Loucy (cell line): ENCODE results near the gene DCUN1D2.

Experiments used
- H2AFZ ChIP-seq: fragments of 200-600 bp; sonication (generic); 2 replicates; pipeline ENCODE4 v1.6.0; 2016; ENCODE audit warnings: antibody characterized with exemption, mild to moderate bottlenecking, low read length, moderate library complexity
- H3F3A ChIP-seq: fragments of 200-600 bp; 2 replicates; pipeline ENCODE4 v1.6.0; 2016; ENCODE audit warnings: antibody characterized with exemption, low read depth, mild to moderate bottlenecking
- H3K27me3 ChIP-seq: fragments of 200-600 bp; sonication (generic); 2 replicates; pipeline ENCODE4 v1.6.1; 2014; ENCODE audit warnings: low read length, mild to moderate bottlenecking; ENCODE audit not compliant: insufficient read depth, poor library complexity, severe bottlenecking
- H3K36me3 ChIP-seq: fragments of 200-600 bp; sonication (generic); 2 replicates; pipeline ENCODE4 v1.6.1; 2016; ENCODE audit warnings: low read length; ENCODE audit not compliant: insufficient read depth
- H3K4me1 ChIP-seq: fragments of 200-600 bp; sonication (generic); 2 replicates; pipeline ENCODE4 v1.5.1; 2014; ENCODE audit warnings: low read length, mild to moderate bottlenecking; ENCODE audit not compliant: insufficient read depth, poor library complexity, severe bottlenecking
- H3K4me2 ChIP-seq: fragments of 200-600 bp; sonication (generic); 2 replicates; pipeline ENCODE4 v1.6.0; 2014; ENCODE audit warnings: antibody characterized with exemption, low read length, low read depth, mild to moderate bottlenecking; ENCODE audit not compliant: poor library complexity, severe bottlenecking
- H3K4me3 ChIP-seq: fragments of 200-600 bp; sonication (generic); 2 replicates; pipeline ENCODE4 v1.5.1; 2014; ENCODE audit warnings: low read length, mild to moderate bottlenecking, mixed read lengths; ENCODE audit not compliant: poor library complexity, severe bottlenecking
- H3K79me2 ChIP-seq: fragments of 200-600 bp; sonication (generic); 2 replicates; pipeline ENCODE4 v1.6.1; 2014; ENCODE audit warnings: low read length; ENCODE audit not compliant: insufficient read depth
- H3K9ac ChIP-seq: fragments of 200-600 bp; sonication (generic); 2 replicates; pipeline ENCODE4 v1.6.0; 2014; ENCODE audit warnings: mild to moderate bottlenecking, low read depth, low read length, moderate library complexity; ENCODE audit not compliant: poor library complexity, severe bottlenecking
- H3K9me2 ChIP-seq: fragments of 200-600 bp; sonication (generic); replicated peaks from 2 replicates; pipeline ENCODE4 v1.6.1; 2016; ENCODE audit warnings: low read depth, low read length, mixed read lengths
- H3K9me3 ChIP-seq: fragments of 200-600 bp; sonication (generic); 2 replicates; pipeline ENCODE4 v1.6.1; 2014; ENCODE audit warnings: mild to moderate bottlenecking, antibody characterized with exemption, low read length, low read depth; ENCODE audit not compliant: insufficient read depth
- H4K20me1 ChIP-seq: fragments of 200-600 bp; sonication (generic); 2 replicates; pipeline ENCODE4 v1.6.0; 2014; ENCODE audit warnings: antibody characterized with exemption, low read length, mild to moderate bottlenecking; ENCODE audit not compliant: insufficient read depth, poor library complexity, severe bottlenecking
- EZH2phosphoT487 ChIP-seq: fragments of 200-600 bp; IDR thresholded peaks from 2 replicates; pipeline ENCODE4 v1.6.1; 2018; ENCODE audit warnings: antibody characterized with exemption, mild to moderate bottlenecking, moderate library complexity, borderline replicate concordance
- TF ChIP-seq, protein P1 (sequence below): fragments of 200-600 bp; sonication (generic); conservative IDR thresholded peaks from 2 replicates; pipeline ENCODE4 v1.5.1; 2014; ENCODE audit warnings: mild to moderate bottlenecking, antibody characterized with exemption, low read length

The DCUN1D2 gene

GRCh38 chr13:113457510-113457909, 33.0 kb downstream of the DCUN1D2 start:
- H3K36me3 ChIP-seq: peaks cover 46% of the 10 kb centered on the region; the same call in 1 of the 2 replicates

DNA sequence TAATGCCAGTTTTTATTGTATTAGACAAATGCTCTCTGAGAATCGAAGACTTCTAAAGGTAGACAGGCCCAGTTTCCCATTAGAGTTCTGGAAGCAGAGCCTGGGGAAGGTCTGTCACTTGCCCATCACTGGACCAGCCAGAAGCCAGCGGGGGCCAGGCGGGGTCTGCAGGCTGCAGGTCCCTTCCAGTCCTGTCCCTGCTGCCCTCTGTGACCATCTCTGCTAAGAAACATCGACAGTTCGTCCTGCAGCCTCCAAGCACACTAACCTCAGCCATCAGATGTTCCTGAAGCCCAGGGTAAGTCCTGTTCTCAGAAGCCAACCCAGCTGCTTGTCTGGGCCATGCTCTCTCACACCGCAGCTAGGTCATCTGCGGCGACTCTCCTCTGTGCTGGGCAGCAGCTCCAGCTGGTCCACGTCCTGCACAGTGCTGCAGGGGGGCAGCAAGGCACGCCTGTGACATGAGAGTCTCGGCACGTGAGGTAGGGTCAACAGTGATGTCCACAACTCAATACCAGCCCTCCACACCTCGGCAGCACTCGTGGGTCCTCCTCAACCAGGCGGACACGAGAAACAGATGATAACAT, 34.3 kb downstream of the DCUN1D2 start:
- H3K4me2 ChIP-seq: no peak overlapping the region
- H3K27me3 ChIP-seq: no peaks in the 10 kb centered on the region
- TF ChIP-seq, protein P1, sequence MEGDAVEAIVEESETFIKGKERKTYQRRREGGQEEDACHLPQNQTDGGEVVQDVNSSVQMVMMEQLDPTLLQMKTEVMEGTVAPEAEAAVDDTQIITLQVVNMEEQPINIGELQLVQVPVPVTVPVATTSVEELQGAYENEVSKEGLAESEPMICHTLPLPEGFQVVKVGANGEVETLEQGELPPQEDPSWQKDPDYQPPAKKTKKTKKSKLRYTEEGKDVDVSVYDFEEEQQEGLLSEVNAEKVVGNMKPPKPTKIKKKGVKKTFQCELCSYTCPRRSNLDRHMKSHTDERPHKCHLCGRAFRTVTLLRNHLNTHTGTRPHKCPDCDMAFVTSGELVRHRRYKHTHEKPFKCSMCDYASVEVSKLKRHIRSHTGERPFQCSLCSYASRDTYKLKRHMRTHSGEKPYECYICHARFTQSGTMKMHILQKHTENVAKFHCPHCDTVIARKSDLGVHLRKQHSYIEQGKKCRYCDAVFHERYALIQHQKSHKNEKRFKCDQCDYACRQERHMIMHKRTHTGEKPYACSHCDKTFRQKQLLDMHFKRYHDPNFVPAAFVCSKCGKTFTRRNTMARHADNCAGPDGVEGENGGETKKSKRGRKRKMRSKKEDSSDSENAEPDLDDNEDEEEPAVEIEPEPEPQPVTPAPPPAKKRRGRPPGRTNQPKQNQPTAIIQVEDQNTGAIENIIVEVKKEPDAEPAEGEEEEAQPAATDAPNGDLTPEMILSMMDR: no peak
- TF ChIP-seq EZH2phosphoT487: no peak
- H3K4me1 ChIP-seq: no peaks in the 10 kb centered on the region
- no peaks in the 10 kb centered on the region for H3K79me2 ChIP-seq
- H3F3A ChIP-seq: no peaks in the 10 kb centered on the region
- H3K9ac ChIP-seq: no peak overlapping the region
- no peaks in the 10 kb centered on the region for H3K9me2 ChIP-seq
- H3K9me3 ChIP-seq: no peaks in the 10 kb centered on the region
- no peaks in the 10 kb centered on the region for H4K20me1 ChIP-seq
- no peak overlapping the region for H2AFZ ChIP-seq
- H3K4me3 ChIP-seq: no peak overlapping the region
- H3K36me3 ChIP-seq: peaks cover 41% of the 10 kb centered on the region; the same call in 1 of the 2 replicates

More at GRCh38 chr13:113457510-113457909, 33.0 kb downstream of the DCUN1D2 start:
- H3K4me3 ChIP-seq: no peak overlapping the region
- no peak overlapping the region for H3K9ac ChIP-seq
- H3K9me2 ChIP-seq: no peaks in the 10 kb centered on the region
- no peak overlapping the region for H3K4me2 ChIP-seq
- H2AFZ ChIP-seq: no peak overlapping the region
- no peaks in the 10 kb centered on the region for H3K9me3 ChIP-seq
- H3K79me2 ChIP-seq: no peaks in the 10 kb centered on the region
- no peaks in the 10 kb centered on the region for H3F3A ChIP-seq
- TF ChIP-seq, protein P1: no peak
- TF ChIP-seq EZH2phosphoT487: no peak
- H3K27me3 ChIP-seq: no peaks in the 10 kb centered on the region
- no peaks in the 10 kb centered on the region for H4K20me1 ChIP-seq
- no peaks in the 10 kb centered on the region for H3K4me1 ChIP-seq

DNA sequence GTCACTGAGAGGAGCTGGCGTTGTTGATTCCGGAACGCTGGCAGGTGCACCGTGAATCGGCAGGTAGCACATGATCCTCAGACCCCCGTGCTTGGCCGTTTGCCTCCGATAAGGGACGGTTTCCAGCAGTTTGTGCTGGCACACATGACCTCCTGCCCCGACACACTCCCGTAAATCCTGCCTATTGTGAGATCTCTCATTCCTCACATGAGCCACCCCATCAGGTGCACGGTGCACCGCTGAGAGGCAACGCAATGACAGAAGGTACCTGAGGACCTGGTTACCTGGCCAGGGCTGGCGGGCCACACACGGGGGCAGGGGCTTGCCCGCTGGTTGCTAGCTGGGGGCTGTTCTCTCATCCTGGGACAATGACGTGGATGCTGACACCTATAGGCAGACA, 35.1 kb downstream of the DCUN1D2 start:
- Histone ChIP-seq H3K9ac (no peak overlapping the region), H3K79me2 (no peaks in the 10 kb centered on the region), H3K4me1 (no peaks in the 10 kb centered on the region), H3K4me2 (no peak overlapping the region), H3K9me2 (no peaks in the 10 kb centered on the region), H3K4me3 (no peak overlapping the region), H3F3A (no peaks in the 10 kb centered on the region), H3K9me3 (no peaks in the 10 kb centered on the region), H3K36me3 (peaks cover 32% of the 10 kb centered on the region; the same call in 1 of the 2 replicates), H2AFZ (no peak overlapping the region), H4K20me1 (no peaks in the 10 kb centered on the region), H3K27me3 (no peaks in the 10 kb centered on the region)
- TF ChIP-seq EZH2phosphoT487: no peak
- TF ChIP-seq, protein P1: no peak
